GM12878 (cell line): ENCODE results near the gene CREG2. TPM values are rescaled to one million over a fixed set of nuclear protein-coding genes. Genes with fewer than 3 reads are reported as not detected.

Source experiments
- ATAC-seq: fragments of 200-7000 bp; cut with Tn5 transposase; 3 replicates; pipeline ENCODE4 v1.9.1; 2020; ENCODE audit warnings: mild to moderate bottlenecking, moderate library complexity
- BruUV-seq: library from RNA; stranded (reverse); fragments of 400-500 nt; replicated peaks from 2 replicates; lab custom pipeline; 2021; lab: Mats Ljungman, UMichigan
- CTCF ChIA-PET: fragments of 300-600 bp; sonication (Branson Sonifier 250); formaldehyde crosslinking; extraction: SDS; loops from one replicate; lab custom pipeline; 2021; ENCODE audit warnings: inconsistent platforms; lab: Yijun Ruan, JAX
- POLR2A ChIA-PET: fragments of 350-600 bp; formaldehyde crosslinking; extraction: SDS; loops from one replicate; lab custom pipeline; 2021; ENCODE audit warnings: inconsistent platforms; lab: Charles Lee
- RAD21 ChIA-PET: fragments of 300-600 bp; sonication (Branson Sonifier 250); formaldehyde crosslinking; loops from one replicate; lab custom pipeline; 2023; ENCODE audit warnings: antibody characterized with exemption; ENCODE audit not compliant: unreplicated experiment; lab: Charles Lee
- SMC1A ChIA-PET: fragments of 300-600 bp; sonication (Branson Sonifier 250); formaldehyde crosslinking; loops from one replicate; lab custom pipeline; 2023; ENCODE audit not compliant: unreplicated experiment, uncharacterized antibody; lab: Charles Lee
- DNase-seq: peaks from one replicate; pipeline ENCODE4 v3.0.0-alpha.2; 2011; ENCODE audit warnings: low read depth, low spot score
- FAIRE-seq: peaks from 3 replicates; lab custom pipeline; 2011; peaks lifted over from hg19 to GRCh38; lab: Jason Lieb, UNC
- H2AFZ ChIP-seq: 2 replicates; pipeline ENCODE4 v1.6.0; 2011; ENCODE audit warnings: low read depth, low read length, control low read depth; ENCODE audit not compliant: control insufficient read depth
- H3K27ac ChIP-seq: 2 replicates; pipeline ENCODE4 v1.5.1; 2011; ENCODE audit warnings: control low read depth; ENCODE audit not compliant: control insufficient read depth, insufficient read depth
- H3K27me3 ChIP-seq, 2 experiments: replicated peaks in 1 of 2; 2 replicates each; pipeline versions ENCODE4 v1.6.0 to v1.6.1; 2011; ENCODE audit warnings: low read length in 1 of 2; ENCODE audit not compliant: control insufficient read depth in 2 of 2, insufficient read depth in 2 of 2
- H3K36me3 ChIP-seq, 2 experiments: 2 replicates each; pipeline ENCODE4 v1.5.1; 2011; ENCODE audit warnings: low read length in 1 of 2; ENCODE audit not compliant: control insufficient read depth in 2 of 2, insufficient read depth in 2 of 2
- H3K4me1 ChIP-seq: 2 replicates; pipeline ENCODE4 v1.6.1; 2011; ENCODE audit warnings: mild to moderate bottlenecking, low read length, moderate library complexity, mixed read lengths; ENCODE audit not compliant: control insufficient read depth, insufficient read depth
- H3K4me2 ChIP-seq: 2 replicates; pipeline ENCODE4 v1.6.0; 2011; ENCODE audit warnings: control low read depth; ENCODE audit not compliant: control insufficient read depth, insufficient read depth
- H3K4me3 ChIP-seq: fragments of 200-600 bp; sonication (generic); 2 replicates; pipeline ENCODE4 v1.5.1; 2016
- H3K79me2 ChIP-seq: 2 replicates; pipeline ENCODE4 v1.6.0; 2011; ENCODE audit warnings: low read length; ENCODE audit not compliant: control insufficient read depth, insufficient read depth
- H3K9ac ChIP-seq: 2 replicates; pipeline ENCODE4 v1.8.0; 2011; ENCODE audit warnings: low read length, control low read depth, mixed read lengths; ENCODE audit not compliant: control insufficient read depth, insufficient read depth
- H3K9me3 ChIP-seq: replicated peaks from 3 replicates; pipeline ENCODE4 v1.5.1; 2011; ENCODE audit warnings: mild to moderate bottlenecking, low read length; ENCODE audit not compliant: control insufficient read depth, insufficient read depth
- H4K20me1 ChIP-seq: 2 replicates; pipeline ENCODE4 v1.6.0; 2011; ENCODE audit not compliant: control insufficient read depth, insufficient read depth
- HCFC1 ChIP-seq: fragments of 150-350 bp; IDR thresholded peaks from 2 replicates; pipeline ENCODE4 v1.6.1; 2014; ENCODE audit warnings: low read length
- HDGF ChIP-seq: fragments of 450-650 bp; IDR thresholded peaks from 2 replicates; pipeline ENCODE4 v1.6.1; 2016; ENCODE audit warnings: antibody characterized with exemption
- NBN ChIP-seq: fragments of 450-650 bp; IDR thresholded peaks from 2 replicates; pipeline ENCODE4 v1.6.1; 2016
- NFYB ChIP-seq: IDR thresholded peaks from 2 replicates; pipeline ENCODE4 v1.6.1; 2011; ENCODE audit warnings: low read depth, mild to moderate bottlenecking, low read length, improper control_type of control experiment, moderate library complexity; ENCODE audit not compliant: insufficient read depth
- NR2C1 ChIP-seq: fragments of 450-650 bp; IDR thresholded peaks from 2 replicates; pipeline ENCODE4 v1.6.1; 2017; ENCODE audit warnings: antibody characterized with exemption, mild to moderate bottlenecking, moderate library complexity
- PKNOX1 ChIP-seq: fragments of 450-650 bp; IDR thresholded peaks from 2 replicates; pipeline ENCODE4 v1.6.1; 2016; ENCODE audit warnings: mild to moderate bottlenecking
- PML ChIP-seq: IDR thresholded peaks from 2 replicates; pipeline ENCODE4 v1.6.1; 2012; ENCODE audit warnings: low read length, inconsistent platforms
- RAD21 ChIP-seq: IDR thresholded peaks from 2 replicates; pipeline ENCODE4 v1.6.1; 2011; ENCODE audit warnings: mild to moderate bottlenecking, low read depth, low read length, moderate library complexity; ENCODE audit not compliant: insufficient read depth
- SMARCA5 ChIP-seq: fragments of 450-650 bp; IDR thresholded peaks from 2 replicates; pipeline ENCODE4 v1.6.1; 2017; ENCODE audit warnings: mild to moderate bottlenecking
- SREBF2 ChIP-seq: IDR thresholded peaks from 2 replicates; pipeline ENCODE4 v1.6.1; 2012; ENCODE audit warnings: mild to moderate bottlenecking, low read length
- STAT1 ChIP-seq: fragments of 450-650 bp; conservative IDR thresholded peaks from 2 replicates; pipeline ENCODE4 v1.6.1; 2014; ENCODE audit warnings: antibody characterized with exemption, mild to moderate bottlenecking
- TBL1XR1 ChIP-seq: IDR thresholded peaks from 2 replicates; pipeline ENCODE4 v1.6.1; 2012; ENCODE audit warnings: low read depth, low read length, improper control_type of control experiment
- USF1 ChIP-seq: IDR thresholded peaks from 2 replicates; pipeline ENCODE4 v1.6.1; 2011; ENCODE audit warnings: borderline replicate concordance, low read depth, mild to moderate bottlenecking, moderate library complexity, mixed read lengths, low read length; ENCODE audit not compliant: insufficient read depth; ENCODE audit errors: extremely low read length
- ZNF622 ChIP-seq: fragments of 450-650 bp; IDR thresholded peaks from 2 replicates; pipeline ENCODE4 v1.6.1; 2017; ENCODE audit warnings: mild to moderate bottlenecking, inconsistent platforms
- WGBS: methylation state at CpG from one replicate; pipeline ENCODE4 v1.1.6; 2016; ENCODE audit warnings: low lambda C conversion rate; ENCODE audit not compliant: insufficient replicate concordance, insufficient coverage; ENCODE audit errors: missing lambda C conversion rate; 5-methylcytosine and 5-hydroxymethylcytosine counted together
- in situ Hi-C: fragments of 300-500 bp; cut with MboI; formaldehyde crosslinking; loops from 9 replicates; pipeline ENCODE4 v1.14.3; 2018; ENCODE audit warnings: mixed read lengths
- intact Hi-C: fragments of 100-400 bp; cut with micrococcal nuclease; formaldehyde crosslinking; loops from one replicate; pipeline ENCODE4 v1.14.2; 2022; ENCODE audit not compliant: unreplicated experiment
- polyA plus RNA-seq, 11 experiments: library from polyadenylated mRNA; depleted of rRNA in 4 of 11; unstranded in 6 of 11; stranded (reverse) in 5 of 11; fragments of >200 nt; fragmentation: Nextera tagmentation in 4 of 11; fragmentation: Illumina TruSeq in 1 of 11; extraction: Ambion mirVana in 4 of 11; extraction: Trizol in 1 of 11; gene quantifications; 1 replicate in 1 of 11; 2 replicates in 10 of 11; pipeline versions ENCODE4 v1.2.1 to v1.2.3, GENCODE V29; 2011 to 2016; ENCODE audit warnings: inconsistent platforms in 2 of 11, missing spikeins in 2 of 11, low read depth in 1 of 11
- total RNA-seq, 4 experiments: library from RNA; depleted of rRNA in 3 of 4; stranded (reverse); fragments of >200 nt in 3 of 4; fragmentation: Illumina TruSeq in 1 of 4; extraction: Trizol in 1 of 4; gene quantifications; 2 replicates each; pipeline versions ENCODE4 v1.2.1 to v1.2.3, GENCODE V29; 2013 to 2021

Gene CREG2
- total and polyA plus RNA-seq, 10 of the 15 experiments (the other 5 are each of a cell fraction or from before 2014, with no cell fraction given) = not detected

- CTCF ChIA-PET = no interaction called here
- Histone ChIP-seq H4K20me1 (no peaks in the 10 kb centered on the region), H3K9ac (no peak overlapping the region), H3K27ac (no peak overlapping the region), H3K27me3 (no peaks in the 10 kb centered on the region; a peak in 2 of 4 replicates), H3K4me3 (no peak overlapping the region), H3K9me3 (no peaks in the 10 kb centered on the region), H3K4me1 (no peaks in the 10 kb centered on the region), H2AFZ (no peak overlapping the region), H3K36me3 (no peaks in the 10 kb centered on the region), H3K79me2 (no peaks in the 10 kb centered on the region), H3K4me2 (no peak overlapping the region)
- RAD21 ChIA-PET = no interaction called here
- in situ Hi-C loops (no loop called here), intact Hi-C loops (no loop called here)
- POLR2A ChIA-PET = no interaction called here
- SMC1A ChIA-PET = interaction anchor here (1.2 kb wide), 1 partner anchor 400 kb away, joined by 3 read pairs; no protein-coding TSS in a partner anchor
- no TSS peak for BruUV-seq
- FAIRE-seq = no peak
- WGBS = 5% methylated on average over 7 of the region's 7 CpGs
- DNase-seq = no peak
- no peak for ATAC-seq
- TF ChIP-seq SMARCA5 (no peak), SREBF2 (no peak), USF1 (no peak), RAD21 (no peak)
These were observed 39.5 kb upstream of the CREG2 start for GRCh38 chr2:101426822-101427221.

- Histone ChIP-seq H3K4me1 (no peaks in the 10 kb centered on the region), H3K4me2 (no peak overlapping the region), H3K79me2 (no peaks in the 10 kb centered on the region), H4K20me1 (no peaks in the 10 kb centered on the region), H3K27me3 (no peaks in the 10 kb centered on the region; a peak in 2 of 4 replicates), H3K36me3 (no peaks in the 10 kb centered on the region), H2AFZ (no peak overlapping the region), H3K9ac (no peak overlapping the region), H3K4me3 (no peak overlapping the region), H3K27ac (no peak overlapping the region), H3K9me3 (no peaks in the 10 kb centered on the region)
- no peak for FAIRE-seq
- no peak for DNase-seq
- intact Hi-C loops (no loop called here), in situ Hi-C loops (loop anchor here (25.0 kb wide), 1 partner anchor 1042 kb away; the partner anchor contains the start of gene SLC9A4)
- BruUV-seq = no TSS peak
- ATAC-seq = no peak
- ChIA-PET CTCF (interaction anchor here (1.0 to 6.9 kb wide), 5 partner anchors 79 to 820 kb away, joined by 4 to 76 read pairs (median 34); no protein-coding TSS in a partner anchor), POLR2A (no interaction called here), RAD21 (no interaction called here), SMC1A (interaction anchor here (1.2 to 2.2 kb wide), 4 partner anchors 305 to 430 kb away, joined by 3 to 8 read pairs (median 4); no protein-coding TSS in a partner anchor)
- 45% methylated on average over 4 of the region's 4 CpGs for WGBS
- no peak for TF ChIP-seq TBL1XR1
- no peak for TF ChIP-seq STAT1
- TF ChIP-seq NFYB = no peak
- no peak for TF ChIP-seq PKNOX1
- no peak for TF ChIP-seq NBN
- TF ChIP-seq PML = no peak
- TF ChIP-seq ZNF622 = no peak
- no peak for TF ChIP-seq NR2C1
- no peak for TF ChIP-seq HCFC1
- TF ChIP-seq HDGF = no peak
These were observed 33.3 kb upstream of the CREG2 start for GRCh38 chr2:101420623-101421022.
